Tongue (tissue), 1 donor: ENCODE measurements around the gene WTIP. TPM values are rescaled to one million over a fixed set of nuclear protein-coding genes. Genes with fewer than 3 reads are reported as not detected.

Source experiments
- total RNA-seq: library from RNA; depleted of rRNA; stranded (reverse); fragments of >200 nt; gene quantifications from one replicate; pipeline ENCODE4 v1.2.3, GENCODE V29; 2014

WTIP gene
- total RNA-seq, 1 donor from 2014 or later: 13.6 TPM

Other genes with a start within 250 kb of the WTIP start
- 49.6 TPM for gene GARRE1, start 227.2 kb upstream of the WTIP start, total RNA-seq
- gene GPI, start 116.6 kb upstream of the WTIP start, total RNA-seq: 185 TPM
- 15.8 TPM for gene PDCD2L, start 77.4 kb upstream of the WTIP start, total RNA-seq
- gene UBA2, start 53.4 kb upstream of the WTIP start, total RNA-seq: 131 TPM
- 0.10 TPM for gene SCGB2B2, start 195.4 kb downstream of the WTIP start, total RNA-seq
- gene ZNF302, start 195.9 kb downstream of the WTIP start, total RNA-seq: 55.6 TPM